ENCODE data around the gene GPR15.

GRCh38 chr3:98501270-98501669 is 30.5 kb upstream of the GPR15 start:
- no peak for TF ChIP-seq CTCF (IDR thresholded peaks at IDR 0.05)
- no peak for TF ChIP-seq POLR2A (IDR thresholded peaks at IDR 0.05)
